ENCODE data around the gene DRD4. TPM values are rescaled to one million over a fixed set of nuclear protein-coding genes. Genes with fewer than 3 reads are reported as not detected.

DRD4 gene
- total and polyA plus RNA-seq, 2 of the 8 experiments (the other 6 are each of a cell fraction or from before 2014, with no cell fraction given): 3.4 to 4.9 TPM

GRCh38 chr11:612201-612960 lies 24.7 kb upstream of the DRD4 start:
- H3K4me1 ChIP-seq (replicated peaks in 1 of 4; ENCODE audit: control insufficient read depth in 3 of 4, insufficient read depth in 4 of 4, low read length in 3 of 4): peaks cover 0 to 15% (median 3%) of the 10 kb centered on the region in 4 experiments; a peak in 5 of 7 replicates
- H2AK5ac ChIP-seq (ENCODE audit: low read depth, low read length): no peak overlapping the region
- H3K4me2 ChIP-seq (ENCODE audit: insufficient read depth in 1 of 2, low read depth in 2 of 2, low read length in 2 of 2): no peak overlapping the region
- H2BK120ac ChIP-seq (replicated peaks; ENCODE audit: low read depth, low read length): no peak overlapping the region
- no peak overlapping the region; the same call in 1 of the 2 replicates for H4K8ac ChIP-seq (ENCODE audit: extremely low read depth, insufficient read depth, low read length)
- H2BK15ac ChIP-seq (ENCODE audit: low read length): no peak overlapping the region
- no peaks in the 10 kb centered on the region for H3K79me2 ChIP-seq (ENCODE audit: control insufficient read depth in 1 of 2, insufficient read depth in 2 of 2, low read length in 2 of 2)
- no peak overlapping the region for H3K14ac ChIP-seq (ENCODE audit: insufficient read length)
- no peak overlapping the region for H3K9ac ChIP-seq (replicated peaks in 1 of 4; ENCODE audit: extremely low read depth in 1 of 4, low read depth in 3 of 4, low read length in 3 of 4)
- no peak overlapping the region for H3K23ac ChIP-seq (ENCODE audit: insufficient read length)
- CTCF ChIA-PET (ENCODE audit: partially characterized antibody): interaction anchor here (0.6 to 2.4 kb wide), 14 partner anchors 9 to 131 kb away, joined by 3 to 9 read pairs (median 4); no protein-coding TSS in a partner anchor
- FAIRE-seq (no peak), DNase-seq (ENCODE audit: low read depth in 1 of 2, low spot score in 2 of 2) (no peak)
- H3K18ac ChIP-seq (ENCODE audit: extremely low read depth, low read length): no peak overlapping the region
- no peak overlapping the region for H2BK5ac ChIP-seq (ENCODE audit: low read depth, low read length)
- no peaks in the 10 kb centered on the region for H3K9me3 ChIP-seq (ENCODE audit: insufficient read depth in 2 of 2, low read depth in 1 of 2, low read length in 1 of 2)
- peaks cover 3% of the 10 kb centered on the region; the same call in 1 of the 2 replicates for H3K23me2 ChIP-seq (ENCODE audit: low read depth, low read length)
- no peak overlapping the region for H3K4me3 ChIP-seq (ENCODE audit: extremely low read depth in 1 of 4, insufficient read depth in 2 of 4, low read depth in 3 of 4, low read length in 4 of 4)
- H3K36me3 ChIP-seq (ENCODE audit: control insufficient read depth in 2 of 4, insufficient read depth in 4 of 4, low read length in 3 of 4): peaks cover 16 to 51% (median 41%) of the 10 kb centered on the region in 4 experiments
- no peak overlapping the region for H3K4ac ChIP-seq (replicated peaks; ENCODE audit: insufficient read length, low read depth, low read length)
- no peak overlapping the region for H4K91ac ChIP-seq (replicated peaks; ENCODE audit: insufficient read length, low read length)
- H3K56ac ChIP-seq (replicated peaks; ENCODE audit: insufficient read length, low read depth, low read length): no peak overlapping the region
- 92% methylated on average over 22 of the region's 27 CpGs; no CpG with 5 or more reads in 1 of the 2 experiments for WGBS, 2 experiments (ENCODE audit: extremely low coverage in 1 of 2, insufficient coverage in 1 of 2, insufficient read length in 1 of 2, insufficient replicate concordance in 2 of 2, low coverage in 1 of 2, low lambda C conversion rate in 2 of 2, missing lambda C conversion rate in 1 of 2)
- H2BK20ac ChIP-seq (ENCODE audit: low read length): no peak overlapping the region
- no peak overlapping the region for H3K27ac ChIP-seq (ENCODE audit: low read depth, low read length)
- H4K20me1 ChIP-seq (replicated peaks in 1 of 2; ENCODE audit: control insufficient read depth in 1 of 2, insufficient read depth in 2 of 2, low read length in 2 of 2): peaks cover 21 to 29% of the 10 kb centered on the region in 2 experiments
- POLR2A ChIA-PET (ENCODE audit: partially characterized antibody): interaction anchor here (1.0 to 2.3 kb wide), 12 partner anchors 11 to 151 kb away, joined by 3 to 20 read pairs (median 4); partner anchors contain the start of genes DRD4, LMNTD2 and RASSF7
- no peak overlapping the region for H2BK12ac ChIP-seq (ENCODE audit: low read depth, low read length)
- peaks cover 6% of the 10 kb centered on the region for H3K79me1 ChIP-seq (ENCODE audit: low read depth, low read length)
- no peaks in the 10 kb centered on the region for H3K27me3 ChIP-seq (replicated peaks in 1 of 4; ENCODE audit: control insufficient read depth in 3 of 4, extremely low read depth in 1 of 4, insufficient read depth in 3 of 4, low read length in 3 of 4)
- TF ChIP-seq CREB1 (IDR thresholded peaks at IDR 0.05): no peak
- TF ChIP-seq, protein P1, sequence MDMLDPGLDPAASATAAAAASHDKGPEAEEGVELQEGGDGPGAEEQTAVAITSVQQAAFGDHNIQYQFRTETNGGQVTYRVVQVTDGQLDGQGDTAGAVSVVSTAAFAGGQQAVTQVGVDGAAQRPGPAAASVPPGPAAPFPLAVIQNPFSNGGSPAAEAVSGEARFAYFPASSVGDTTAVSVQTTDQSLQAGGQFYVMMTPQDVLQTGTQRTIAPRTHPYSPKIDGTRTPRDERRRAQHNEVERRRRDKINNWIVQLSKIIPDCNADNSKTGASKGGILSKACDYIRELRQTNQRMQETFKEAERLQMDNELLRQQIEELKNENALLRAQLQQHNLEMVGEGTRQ (IDR thresholded peaks at IDR 0.05; ENCODE audit: low read length): no peak
- TF ChIP-seq SIN3A (conservative IDR thresholded peaks at IDR 0.05 in 1 of 2, IDR thresholded peaks at IDR 0.05 in 1 of 2; ENCODE audit: low read depth in 1 of 2, low read length in 2 of 2): 0 out of 4 replicates have a peak, but pooled peaks of 1 of the 2 experiments have one; percentile 24
- peak in 2 of 3 experiments; percentile 38 to 49; a peak in 3 of 4 replicates for TF ChIP-seq CTCF (IDR thresholded peaks at IDR 0.05; ENCODE audit: control extremely low read depth in 1 of 3, insufficient read depth in 1 of 3, low read depth in 1 of 3, low read length in 3 of 3)
- no peak for TF ChIP-seq CHD1 (IDR thresholded peaks at IDR 0.05; ENCODE audit: low read depth, low read length)
- TF ChIP-seq CHD2 (IDR thresholded peaks at IDR 0.05; ENCODE audit: low read length): no peak
- TF ChIP-seq RAD21 (IDR thresholded peaks at IDR 0.05 in 1 of 2, conservative IDR thresholded peaks at IDR 0.05 in 1 of 2; ENCODE audit: low read depth in 2 of 2, low read length in 2 of 2): peak in 1 of 2 experiments; percentile 40; a peak in 2 of 4 replicates
- H2AFZ ChIP-seq (ENCODE audit: low read length): no peak overlapping the region
- no peak overlapping the region for H4K5ac ChIP-seq (ENCODE audit: insufficient read length, low read depth, low read length)

Measured in H1 (cell line).